Fibroblast of mammary gland (primary cell): ENCODE data around the gene ABHD16A.

Experiments
- DNase-seq: peaks from one replicate; pipeline ENCODE4 v3.0.0-alpha.2; 2010; ENCODE audit warnings: low read depth
- H3K4me3 ChIP-seq: 2 replicates; pipeline ENCODE4 v1.5.1; 2011; ENCODE audit warnings: low read depth, mild to moderate bottlenecking, low read length, moderate library complexity; ENCODE audit not compliant: control insufficient read depth
- CTCF ChIP-seq: conservative IDR thresholded peaks from 2 replicates; pipeline ENCODE4 v1.5.1; 2011; ENCODE audit warnings: low read depth, low read length, inconsistent platforms; ENCODE audit not compliant: control insufficient read depth, insufficient read depth

The ABHD16A gene

DNA sequence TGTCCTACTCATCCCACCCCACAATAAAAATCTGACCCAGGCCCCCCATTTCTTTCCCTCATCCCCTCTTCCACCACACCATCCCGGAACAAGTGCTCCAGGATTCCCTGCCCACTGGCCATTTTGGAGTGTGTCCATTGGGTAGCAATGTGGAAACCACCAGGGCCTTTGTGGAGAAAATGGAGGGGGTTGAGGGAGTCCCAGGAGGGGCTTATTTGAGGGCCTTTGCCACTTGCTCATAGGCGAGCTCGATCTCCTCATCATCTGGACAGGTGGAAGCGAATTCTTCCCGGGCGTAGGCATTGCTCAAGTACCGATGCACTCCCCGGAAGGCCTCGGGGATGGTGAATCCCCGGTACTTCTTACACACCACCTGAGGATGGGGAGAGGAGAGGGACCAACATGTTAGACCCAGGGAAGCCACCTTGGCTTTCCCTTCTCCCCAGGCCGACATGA is 27.5 kb upstream of the ABHD16A start:
- TF ChIP-seq CTCF: no peak
- no peak for DNase-seq
- H3K4me3 ChIP-seq: peak overlapping the region; percentile 71

DNA sequence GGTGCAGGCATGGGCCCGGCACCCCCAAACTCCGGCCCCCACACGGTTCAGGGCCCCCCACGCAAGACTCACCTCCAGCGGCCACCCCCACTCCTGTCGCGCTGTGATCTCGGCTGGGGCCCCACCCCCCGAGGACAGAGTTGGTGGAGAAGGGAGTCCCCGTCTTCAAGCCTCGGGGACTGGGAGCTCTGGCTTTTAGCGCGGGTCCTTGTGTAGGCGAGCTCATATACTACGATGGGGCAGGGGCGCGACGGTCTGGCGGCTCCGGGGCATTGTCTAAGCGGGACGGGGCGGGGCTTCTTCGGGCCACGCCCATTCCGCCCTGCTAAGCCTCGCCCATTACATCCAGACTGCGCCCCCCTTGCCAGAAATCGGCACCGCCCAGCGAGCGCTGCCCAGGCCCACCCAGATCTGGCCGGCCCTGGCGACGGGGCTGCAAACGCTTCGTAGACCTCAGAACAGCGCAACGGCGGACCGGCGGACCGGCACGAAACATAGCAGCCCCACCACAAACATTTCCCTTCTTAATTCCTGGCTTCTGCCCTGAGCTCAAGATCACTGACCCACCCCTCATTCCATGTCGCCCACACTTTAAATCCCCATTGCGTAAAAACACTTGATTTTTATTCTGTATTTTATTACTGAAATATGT is 27.0 kb upstream of the ABHD16A start:
- TF ChIP-seq CTCF: no peak
- H3K4me3 ChIP-seq: peak overlapping the region; percentile 71
- DNase-seq: peak; percentile 84

- peak overlapping the region; percentile 71 for H3K4me3 ChIP-seq
- peak; percentile 88 for DNase-seq
- no peak for TF ChIP-seq CTCF
Measured at GRCh38 chr6:31729515-31729978, 26.4 kb upstream of the ABHD16A start.

GRCh38 chr6:31728767-31729514 is 25.8 kb upstream of the ABHD16A start, which contains the start of gene DDAH2:
TSS of gene DDAH2 (minus strand) at chr6:31729299. CDS start at chr6:31729161, 138 bp downstream.
- DNase-seq: no peak
- H3K4me3 ChIP-seq: peak within 1 kb of the TSS; percentile 71
- peak; percentile 36 for TF ChIP-seq CTCF

GRCh38 chr6:31727717-31728671 is 24.9 kb upstream of the ABHD16A start:
- no peak for DNase-seq
- TF ChIP-seq CTCF: no peak
- H3K4me3 ChIP-seq: no peak overlapping the region

DNA sequence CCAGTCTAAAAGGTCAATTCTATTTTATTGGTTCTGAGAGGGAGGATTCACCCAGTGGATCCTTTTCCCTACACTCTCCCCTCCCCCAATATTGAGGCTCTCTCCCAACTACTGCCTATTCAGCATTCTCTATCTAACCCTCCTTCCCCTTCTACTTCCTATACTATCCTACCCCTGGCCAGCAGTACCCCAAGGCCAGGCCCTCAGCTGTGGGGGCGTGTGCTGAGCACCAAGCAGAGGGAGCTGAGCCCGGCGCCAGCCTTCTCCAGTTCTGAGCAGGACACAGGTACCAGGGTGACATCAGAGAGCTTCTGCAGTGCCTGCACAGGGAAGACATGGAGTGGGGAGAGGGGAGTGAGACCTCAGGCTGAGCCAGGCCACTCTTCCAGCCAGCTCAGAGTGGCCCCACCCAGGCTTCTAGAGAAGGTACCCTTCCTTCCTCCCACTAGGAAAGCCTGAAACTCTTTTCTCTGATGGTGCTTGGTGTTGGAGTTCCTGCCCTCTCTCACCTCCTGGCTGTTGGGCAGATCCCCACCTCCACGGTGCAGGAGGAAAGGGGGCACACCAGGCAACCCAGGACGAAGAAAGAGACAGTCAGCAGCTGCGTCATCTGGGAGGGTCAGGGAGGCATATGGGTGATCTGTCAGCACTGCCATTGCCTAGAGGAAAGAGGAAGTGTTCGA is 24.1 kb upstream of the ABHD16A start:
- no peak overlapping the region for H3K4me3 ChIP-seq
- TF ChIP-seq CTCF: no peak
- no peak for DNase-seq
